Measurements from ENCODE around the gene DDX51.

DNA sequence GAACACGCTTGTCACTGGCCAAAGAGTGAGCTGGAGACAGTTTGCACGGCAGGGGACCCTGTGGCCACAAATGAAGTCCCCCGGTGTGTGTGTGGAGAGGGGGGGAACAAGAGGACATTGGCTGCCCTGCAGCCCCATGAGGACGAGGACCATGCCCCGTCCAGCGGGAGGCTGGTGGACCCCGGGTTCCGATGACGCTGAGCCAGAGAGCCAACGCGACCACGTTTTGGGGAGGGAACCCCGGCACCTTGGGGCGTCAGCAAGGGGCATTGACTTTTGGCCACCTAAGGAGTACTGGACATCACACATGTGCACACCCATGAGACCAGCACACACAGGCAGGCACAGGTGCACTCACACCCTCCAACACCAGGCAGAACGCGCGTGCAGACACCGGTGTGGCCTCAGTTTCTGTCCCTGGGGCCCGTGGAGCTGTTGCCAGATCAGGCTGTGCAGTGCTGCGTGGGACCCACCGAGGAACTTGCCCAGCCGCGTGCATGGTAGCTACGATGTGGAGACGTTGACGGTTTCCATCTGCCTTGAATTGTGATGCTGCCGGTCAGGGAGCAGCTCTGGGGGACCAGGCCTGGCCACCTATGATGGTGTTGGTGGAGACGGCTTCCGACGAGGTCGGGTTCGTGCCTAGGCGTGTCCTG lies 26.6 kb upstream of the DDX51 start:
- TF ChIP-seq, protein P1, sequence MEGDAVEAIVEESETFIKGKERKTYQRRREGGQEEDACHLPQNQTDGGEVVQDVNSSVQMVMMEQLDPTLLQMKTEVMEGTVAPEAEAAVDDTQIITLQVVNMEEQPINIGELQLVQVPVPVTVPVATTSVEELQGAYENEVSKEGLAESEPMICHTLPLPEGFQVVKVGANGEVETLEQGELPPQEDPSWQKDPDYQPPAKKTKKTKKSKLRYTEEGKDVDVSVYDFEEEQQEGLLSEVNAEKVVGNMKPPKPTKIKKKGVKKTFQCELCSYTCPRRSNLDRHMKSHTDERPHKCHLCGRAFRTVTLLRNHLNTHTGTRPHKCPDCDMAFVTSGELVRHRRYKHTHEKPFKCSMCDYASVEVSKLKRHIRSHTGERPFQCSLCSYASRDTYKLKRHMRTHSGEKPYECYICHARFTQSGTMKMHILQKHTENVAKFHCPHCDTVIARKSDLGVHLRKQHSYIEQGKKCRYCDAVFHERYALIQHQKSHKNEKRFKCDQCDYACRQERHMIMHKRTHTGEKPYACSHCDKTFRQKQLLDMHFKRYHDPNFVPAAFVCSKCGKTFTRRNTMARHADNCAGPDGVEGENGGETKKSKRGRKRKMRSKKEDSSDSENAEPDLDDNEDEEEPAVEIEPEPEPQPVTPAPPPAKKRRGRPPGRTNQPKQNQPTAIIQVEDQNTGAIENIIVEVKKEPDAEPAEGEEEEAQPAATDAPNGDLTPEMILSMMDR (IDR thresholded peaks at IDR 0.05; ENCODE audit: insufficient read depth, low read length): no peak
- TF ChIP-seq POLR2AphosphoS5 (IDR thresholded peaks at IDR 0.05; ENCODE audit: low read depth): no peak
- TF ChIP-seq, protein P2, sequence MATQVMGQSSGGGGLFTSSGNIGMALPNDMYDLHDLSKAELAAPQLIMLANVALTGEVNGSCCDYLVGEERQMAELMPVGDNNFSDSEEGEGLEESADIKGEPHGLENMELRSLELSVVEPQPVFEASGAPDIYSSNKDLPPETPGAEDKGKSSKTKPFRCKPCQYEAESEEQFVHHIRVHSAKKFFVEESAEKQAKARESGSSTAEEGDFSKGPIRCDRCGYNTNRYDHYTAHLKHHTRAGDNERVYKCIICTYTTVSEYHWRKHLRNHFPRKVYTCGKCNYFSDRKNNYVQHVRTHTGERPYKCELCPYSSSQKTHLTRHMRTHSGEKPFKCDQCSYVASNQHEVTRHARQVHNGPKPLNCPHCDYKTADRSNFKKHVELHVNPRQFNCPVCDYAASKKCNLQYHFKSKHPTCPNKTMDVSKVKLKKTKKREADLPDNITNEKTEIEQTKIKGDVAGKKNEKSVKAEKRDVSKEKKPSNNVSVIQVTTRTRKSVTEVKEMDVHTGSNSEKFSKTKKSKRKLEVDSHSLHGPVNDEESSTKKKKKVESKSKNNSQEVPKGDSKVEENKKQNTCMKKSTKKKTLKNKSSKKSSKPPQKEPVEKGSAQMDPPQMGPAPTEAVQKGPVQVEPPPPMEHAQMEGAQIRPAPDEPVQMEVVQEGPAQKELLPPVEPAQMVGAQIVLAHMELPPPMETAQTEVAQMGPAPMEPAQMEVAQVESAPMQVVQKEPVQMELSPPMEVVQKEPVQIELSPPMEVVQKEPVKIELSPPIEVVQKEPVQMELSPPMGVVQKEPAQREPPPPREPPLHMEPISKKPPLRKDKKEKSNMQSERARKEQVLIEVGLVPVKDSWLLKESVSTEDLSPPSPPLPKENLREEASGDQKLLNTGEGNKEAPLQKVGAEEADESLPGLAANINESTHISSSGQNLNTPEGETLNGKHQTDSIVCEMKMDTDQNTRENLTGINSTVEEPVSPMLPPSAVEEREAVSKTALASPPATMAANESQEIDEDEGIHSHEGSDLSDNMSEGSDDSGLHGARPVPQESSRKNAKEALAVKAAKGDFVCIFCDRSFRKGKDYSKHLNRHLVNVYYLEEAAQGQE (IDR thresholded peaks at IDR 0.05; ENCODE audit: insufficient replicate concordance, low read depth): no peak
- TF ChIP-seq SPI1 (IDR thresholded peaks at IDR 0.05; ENCODE audit: borderline replicate concordance, low read depth): no peak
